ENCODE results near the gene CELSR1.

The CELSR1 gene

DNA sequence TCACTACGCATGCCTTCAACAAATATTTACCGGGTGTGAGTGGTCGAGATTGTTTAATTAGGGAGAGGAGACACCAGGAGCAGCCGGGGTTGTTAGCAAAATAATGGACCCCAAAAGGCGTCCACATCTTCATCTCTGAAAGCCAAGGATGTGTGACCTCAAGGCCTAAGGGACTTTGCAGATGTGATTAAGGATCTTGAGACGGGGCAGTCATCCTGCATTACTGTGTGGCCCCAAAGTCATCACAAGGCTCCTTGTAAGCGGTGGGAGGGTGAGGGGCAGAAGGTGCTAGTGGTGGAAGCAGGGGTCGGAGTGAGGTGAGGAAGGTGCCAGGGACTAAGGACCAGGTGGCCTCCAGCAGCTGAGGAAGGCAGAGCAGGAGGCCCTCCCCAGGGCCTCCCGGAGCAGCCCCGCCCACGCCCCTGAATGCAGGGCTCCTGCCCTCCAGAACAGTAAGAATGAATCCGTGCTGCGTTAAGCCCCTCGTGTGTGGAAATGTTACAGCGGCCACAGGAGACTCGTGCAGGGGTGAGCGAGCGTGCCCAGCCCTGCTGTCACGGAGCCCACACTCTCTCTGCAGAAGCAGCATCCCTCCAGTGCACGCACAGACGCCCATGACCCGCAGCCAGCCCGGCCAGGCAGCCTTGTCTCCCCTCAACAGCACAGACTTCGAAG lies 83.5 kb downstream of the CELSR1 start:
- Mint-ChIP-seq H3K36me3 (ENCODE audit: low read depth) (no peaks in the 10 kb centered on the region), H3K27ac (no peak overlapping the region), H3K27me3 (ENCODE audit: low read depth) (peaks cover 30% of the 10 kb centered on the region), H3K4me1 (peaks cover 26% of the 10 kb centered on the region), H3K4me3 (no peak overlapping the region), H3K9me3 (no peaks in the 10 kb centered on the region)
- TF ChIP-seq, protein P1, sequence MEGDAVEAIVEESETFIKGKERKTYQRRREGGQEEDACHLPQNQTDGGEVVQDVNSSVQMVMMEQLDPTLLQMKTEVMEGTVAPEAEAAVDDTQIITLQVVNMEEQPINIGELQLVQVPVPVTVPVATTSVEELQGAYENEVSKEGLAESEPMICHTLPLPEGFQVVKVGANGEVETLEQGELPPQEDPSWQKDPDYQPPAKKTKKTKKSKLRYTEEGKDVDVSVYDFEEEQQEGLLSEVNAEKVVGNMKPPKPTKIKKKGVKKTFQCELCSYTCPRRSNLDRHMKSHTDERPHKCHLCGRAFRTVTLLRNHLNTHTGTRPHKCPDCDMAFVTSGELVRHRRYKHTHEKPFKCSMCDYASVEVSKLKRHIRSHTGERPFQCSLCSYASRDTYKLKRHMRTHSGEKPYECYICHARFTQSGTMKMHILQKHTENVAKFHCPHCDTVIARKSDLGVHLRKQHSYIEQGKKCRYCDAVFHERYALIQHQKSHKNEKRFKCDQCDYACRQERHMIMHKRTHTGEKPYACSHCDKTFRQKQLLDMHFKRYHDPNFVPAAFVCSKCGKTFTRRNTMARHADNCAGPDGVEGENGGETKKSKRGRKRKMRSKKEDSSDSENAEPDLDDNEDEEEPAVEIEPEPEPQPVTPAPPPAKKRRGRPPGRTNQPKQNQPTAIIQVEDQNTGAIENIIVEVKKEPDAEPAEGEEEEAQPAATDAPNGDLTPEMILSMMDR (IDR thresholded peaks at IDR 0.05; ENCODE audit: unreplicated experiment in 3 of 3): no peak

DNA sequence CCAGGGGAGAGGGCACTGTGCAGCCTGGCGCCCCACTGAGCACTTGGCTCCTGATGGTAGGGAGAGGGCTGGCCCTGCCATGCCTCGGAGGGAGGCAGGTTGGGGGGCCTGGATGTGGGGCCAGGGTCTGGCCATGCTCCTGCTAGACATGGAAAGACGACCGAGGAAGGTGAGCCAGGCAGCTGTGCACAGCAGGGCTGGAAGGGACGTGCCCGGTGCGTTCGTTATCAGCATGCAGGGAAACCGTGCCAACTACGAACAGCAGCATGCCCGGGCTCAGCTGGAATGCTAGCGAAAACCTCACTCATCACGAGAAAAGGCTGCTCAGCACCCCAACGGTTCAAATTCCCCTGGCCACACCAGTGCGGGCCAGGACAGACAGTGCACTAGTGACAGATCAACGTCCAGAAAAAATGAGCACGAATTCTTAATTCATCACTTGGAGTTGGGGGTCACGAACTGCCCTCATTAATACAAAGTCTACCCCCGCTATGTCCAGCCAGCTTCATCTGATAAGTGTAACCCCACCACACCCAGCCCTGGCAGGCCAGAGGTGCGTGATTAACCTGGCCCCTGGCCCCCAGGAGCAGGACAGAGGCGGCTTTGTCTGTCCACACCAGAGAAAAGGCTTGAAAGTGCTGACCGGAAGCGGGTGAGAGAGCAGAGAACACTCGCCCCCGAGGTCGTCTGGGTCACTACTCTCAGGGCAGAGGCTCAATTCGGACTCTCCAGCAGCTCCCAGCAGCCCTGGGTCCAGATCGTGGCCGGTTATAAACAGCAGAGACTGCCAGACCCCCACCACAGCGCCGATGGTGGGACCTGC lies 84.2 kb downstream of the CELSR1 start:
- TF ChIP-seq, protein P1 (IDR thresholded peaks at IDR 0.05; ENCODE audit: unreplicated experiment in 3 of 3): no peak
- peaks cover 31% of the 10 kb centered on the region for H3K4me1 Mint-ChIP-seq
- no peaks in the 10 kb centered on the region for H3K36me3 Mint-ChIP-seq (ENCODE audit: low read depth)
- H3K27me3 Mint-ChIP-seq (ENCODE audit: low read depth): peaks cover 31% of the 10 kb centered on the region
- no peak overlapping the region for H3K27ac Mint-ChIP-seq
- H3K9me3 Mint-ChIP-seq: no peaks in the 10 kb centered on the region
- no peak overlapping the region for H3K4me3 Mint-ChIP-seq

DNA sequence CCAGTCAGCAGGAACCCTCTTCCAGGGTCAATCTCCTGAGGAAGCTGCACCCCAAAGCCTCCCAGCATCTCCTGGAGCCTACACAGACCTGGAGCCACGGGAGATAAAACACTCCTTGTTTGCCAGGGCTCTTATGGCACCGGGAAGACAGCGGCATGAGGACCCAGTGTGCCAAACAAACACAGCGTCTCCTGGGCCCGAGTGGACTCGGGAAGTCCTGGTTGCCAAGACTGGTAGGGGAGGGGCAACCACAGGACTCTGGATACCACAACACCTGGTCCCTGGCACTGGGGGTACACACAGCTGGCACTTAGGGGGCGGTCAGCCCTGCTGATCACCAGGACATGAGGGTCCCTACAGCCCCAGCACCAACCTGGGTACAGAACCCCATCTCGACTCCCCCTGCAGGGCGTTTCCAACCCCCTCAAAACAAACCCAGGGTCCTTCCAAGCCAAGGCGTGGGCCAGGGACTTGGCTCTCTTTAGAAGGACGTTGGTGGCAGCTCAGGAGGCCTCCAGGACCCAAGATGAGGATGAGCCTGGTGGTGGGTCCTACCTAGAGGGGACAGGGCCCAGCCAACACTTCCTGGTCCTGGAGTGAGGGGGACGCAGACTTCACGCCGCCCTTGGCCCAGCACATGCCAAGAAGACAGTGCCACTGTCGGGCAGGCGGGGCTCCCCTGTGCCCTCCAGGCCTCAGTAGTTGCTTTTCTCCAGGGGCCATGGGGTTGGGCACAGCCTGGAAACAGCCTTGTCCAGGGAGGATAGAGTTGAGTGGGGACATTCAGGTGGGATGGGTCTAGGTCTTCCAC lies 85.0 kb downstream of the CELSR1 start:
- Mint-ChIP-seq H3K9me3 (no peaks in the 10 kb centered on the region), H3K4me3 (no peak overlapping the region), H3K27ac (no peak overlapping the region), H3K27me3 (ENCODE audit: low read depth) (peaks cover 31% of the 10 kb centered on the region), H3K4me1 (peaks cover 30% of the 10 kb centered on the region), H3K36me3 (ENCODE audit: low read depth) (no peaks in the 10 kb centered on the region)
- TF ChIP-seq, protein P1 (IDR thresholded peaks at IDR 0.05; ENCODE audit: unreplicated experiment in 3 of 3): no peak

DNA sequence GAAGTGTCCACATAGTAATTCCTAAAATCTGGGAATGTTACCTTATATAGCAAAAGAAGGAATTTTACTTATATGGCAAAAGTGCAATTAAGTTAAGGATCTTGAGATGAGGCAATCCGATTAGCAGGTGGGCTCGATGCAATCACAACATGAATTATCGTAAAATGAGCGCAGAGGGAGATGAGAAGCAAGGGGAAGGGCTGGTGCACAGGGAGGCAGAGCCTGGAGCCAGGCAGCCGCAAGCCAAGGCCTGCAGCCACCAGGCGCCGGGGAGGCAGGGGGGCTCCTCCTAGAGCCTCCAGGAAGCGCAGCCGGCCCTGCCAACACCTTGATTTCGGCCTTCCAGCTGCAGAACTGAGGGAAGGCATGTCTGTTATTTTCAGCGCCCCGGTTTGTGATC lies 85.7 kb downstream of the CELSR1 start:
- Mint-ChIP-seq H3K9me3 (no peaks in the 10 kb centered on the region), H3K27me3 (ENCODE audit: low read depth) (peaks cover 31% of the 10 kb centered on the region), H3K36me3 (ENCODE audit: low read depth) (no peaks in the 10 kb centered on the region), H3K27ac (peak overlapping the region in 1 of 3 experiments; percentile 4), H3K4me1 (peaks cover 33% of the 10 kb centered on the region), H3K4me3 (no peak overlapping the region)
- TF ChIP-seq, protein P1 (IDR thresholded peaks at IDR 0.05; ENCODE audit: unreplicated experiment in 3 of 3): no peak

DNA sequence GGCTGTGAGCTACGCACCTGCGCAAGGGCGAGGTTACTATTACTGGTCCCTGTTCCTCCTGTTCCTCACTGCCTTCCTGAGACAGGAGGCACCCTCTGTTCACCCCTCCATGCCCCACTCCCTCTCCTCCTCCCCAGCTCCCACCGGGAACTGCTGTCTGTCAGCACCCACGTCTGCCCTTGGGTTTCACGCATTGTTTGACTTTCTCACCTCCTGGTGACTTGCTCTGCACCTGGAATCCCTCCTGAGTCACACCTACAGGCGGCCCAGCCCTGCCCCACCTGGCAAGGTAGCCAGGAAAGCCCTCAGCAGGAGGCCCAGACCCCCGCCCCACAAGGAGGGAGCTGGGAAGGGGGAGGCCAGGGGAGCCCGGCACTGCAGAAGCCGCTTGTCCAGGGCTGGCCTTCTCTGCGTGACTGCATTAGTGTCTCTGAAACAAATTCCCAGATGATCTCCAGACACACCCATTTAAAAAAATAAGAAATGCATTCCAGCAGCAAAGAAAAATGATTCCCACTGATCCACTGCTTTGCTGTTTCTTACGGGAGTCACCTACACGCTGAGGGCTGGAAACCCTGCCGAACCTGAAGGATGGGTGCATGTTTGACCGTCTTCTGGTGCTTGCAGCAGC lies 86.4 kb downstream of the CELSR1 start:
- TF ChIP-seq, protein P1 (IDR thresholded peaks at IDR 0.05; ENCODE audit: unreplicated experiment in 3 of 3): no peak
- H3K4me3 Mint-ChIP-seq: no peak overlapping the region

More for the DNA sequence above, 86.4 kb downstream of the CELSR1 start:
- no peaks in the 10 kb centered on the region for H3K36me3 Mint-ChIP-seq (ENCODE audit: low read depth)
- H3K9me3 Mint-ChIP-seq: no peaks in the 10 kb centered on the region
- H3K4me1 Mint-ChIP-seq: peaks cover 35% of the 10 kb centered on the region
- peaks cover 31% of the 10 kb centered on the region for H3K27me3 Mint-ChIP-seq (ENCODE audit: low read depth)
- no peak overlapping the region for H3K27ac Mint-ChIP-seq
